ENCODE measurements around the gene RNF115.
"Not testable (repeated sequence)": the region's sequence is repeated elsewhere in the genome, so short reads cannot be mapped to it uniquely, and the experiment has no call there.

Gene RNF115

DNA sequence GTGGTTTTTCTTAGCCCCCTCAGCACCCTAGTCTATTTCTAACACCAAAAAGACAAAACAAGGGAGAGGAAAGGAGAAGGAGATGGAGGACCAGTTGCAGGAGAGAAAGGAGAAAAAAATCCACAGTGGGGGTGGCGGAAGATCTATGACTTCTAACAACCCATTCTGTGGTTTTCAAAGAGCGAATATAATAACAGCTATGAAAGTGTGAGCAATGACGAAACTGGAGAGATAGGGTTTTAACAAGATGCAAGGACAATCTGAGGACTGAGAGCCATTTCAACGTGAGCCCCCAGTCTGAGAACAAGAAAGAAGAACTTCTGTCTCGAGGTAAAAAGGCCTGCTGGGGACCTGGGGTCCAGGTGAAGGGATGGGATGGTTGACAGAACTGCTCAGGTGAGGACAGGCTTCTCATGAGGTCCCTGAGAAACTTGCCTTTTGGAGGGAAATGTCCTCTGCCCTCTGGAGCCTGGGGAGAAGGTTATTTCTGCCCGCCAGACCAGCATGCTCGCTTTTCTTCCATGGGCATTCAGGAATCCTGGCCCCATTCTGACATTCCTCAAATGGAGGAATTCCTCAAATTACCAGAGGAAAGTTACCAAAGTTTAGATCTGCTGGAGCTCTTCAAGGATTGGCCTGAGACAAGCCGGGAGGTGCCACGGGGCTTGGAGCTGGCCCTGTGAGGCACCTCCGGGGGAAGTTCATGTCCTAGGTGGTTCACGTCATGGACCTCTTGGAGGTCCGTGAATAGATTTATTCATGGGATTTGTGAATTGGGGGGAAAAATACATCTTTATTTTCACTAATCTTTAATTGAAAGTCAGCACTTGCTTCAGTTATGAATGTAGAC lies 104.4 kb downstream of the RNF115 start, which contains the start of gene CD160:
TSS of gene CD160 (plus strand) at position 270 of the 850 bp plus-strand sequence. CDS start 8,829 bp downstream, outside the sequence.
- no peaks in the 10 kb centered on the region for H3K36me3 Mint-ChIP-seq
- H3K27me3 Mint-ChIP-seq: peaks cover 30% of the 10 kb centered on the region
- DNase-seq: no peak
- CTCF ChIA-PET: interaction anchor here (1.3 to 1.5 kb wide), 3 partner anchors 8 to 86 kb away, joined by 3 to 4 read pairs (median 4); no protein-coding TSS in a partner anchor
- H3K27ac Mint-ChIP-seq: no peak within 1 kb of the TSS
- no peak within 1 kb of the TSS for H3K4me3 Mint-ChIP-seq
- no peaks in the 10 kb centered on the region for H3K9me3 Mint-ChIP-seq
- H3K4me1 Mint-ChIP-seq: peaks cover 17% of the 10 kb centered on the region

DNA sequence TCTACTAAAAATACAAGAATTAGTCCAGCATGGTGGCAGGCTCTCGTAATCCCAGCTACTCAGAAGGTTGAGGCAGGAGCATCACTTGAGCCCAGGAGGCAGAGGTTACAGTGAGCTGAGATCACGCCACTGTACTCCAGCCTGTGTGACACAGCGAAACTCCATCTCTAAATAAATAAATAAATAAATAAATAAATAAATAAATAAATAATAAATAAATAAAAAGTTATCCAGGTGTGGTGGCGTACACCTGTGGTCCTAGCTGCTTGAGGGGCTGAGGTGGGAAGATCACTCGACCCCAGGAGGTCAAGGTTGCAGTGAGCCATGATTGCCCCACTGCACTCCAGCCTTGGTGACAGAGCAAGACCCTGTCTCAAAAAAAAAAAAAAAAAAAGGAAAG lies 105.4 kb downstream of the RNF115 start:
- DNase-seq, H3K27ac Mint-ChIP-seq, H3K4me3 Mint-ChIP-seq, H3K36me3 Mint-ChIP-seq, H3K9me3 Mint-ChIP-seq: not testable (repeated sequence)
- CTCF ChIA-PET: interaction anchor here (1.3 kb wide), 1 partner anchor 26 kb away, joined by 4 read pairs; no protein-coding TSS in a partner anchor
- Mint-ChIP-seq H3K27me3 (peaks cover 30% of the 10 kb centered on the region), H3K4me1 (peaks cover 17% of the 10 kb centered on the region)

DNA sequence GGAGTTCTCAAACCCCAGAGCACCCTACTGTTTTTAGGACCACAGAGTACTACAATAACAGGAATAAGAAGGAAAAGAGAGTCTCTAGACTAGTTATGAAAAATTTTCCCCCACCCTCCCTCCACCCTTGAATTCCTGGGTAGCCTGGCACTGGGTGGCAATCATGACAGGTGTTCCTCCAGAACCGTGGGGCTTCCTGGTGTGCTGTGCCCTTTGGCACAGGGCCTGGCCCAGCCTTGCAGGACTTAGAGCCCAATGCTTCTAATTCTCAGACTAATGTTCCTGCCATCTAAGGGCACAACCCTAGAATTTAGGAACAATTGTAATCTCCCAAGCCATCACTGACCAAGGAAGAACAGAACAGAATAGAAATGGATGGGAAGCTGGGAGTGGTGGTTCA lies 106.1 kb downstream of the RNF115 start:
- H3K9me3 Mint-ChIP-seq: no peaks in the 10 kb centered on the region
- peaks cover 17% of the 10 kb centered on the region for H3K4me1 Mint-ChIP-seq
- no peak overlapping the region for H3K4me3 Mint-ChIP-seq
- H3K27ac Mint-ChIP-seq: no peak overlapping the region
- DNase-seq: no peak
- H3K27me3 Mint-ChIP-seq: peaks cover 30% of the 10 kb centered on the region
- H3K36me3 Mint-ChIP-seq: no peaks in the 10 kb centered on the region
- CTCF ChIA-PET: no interaction called here

DNA sequence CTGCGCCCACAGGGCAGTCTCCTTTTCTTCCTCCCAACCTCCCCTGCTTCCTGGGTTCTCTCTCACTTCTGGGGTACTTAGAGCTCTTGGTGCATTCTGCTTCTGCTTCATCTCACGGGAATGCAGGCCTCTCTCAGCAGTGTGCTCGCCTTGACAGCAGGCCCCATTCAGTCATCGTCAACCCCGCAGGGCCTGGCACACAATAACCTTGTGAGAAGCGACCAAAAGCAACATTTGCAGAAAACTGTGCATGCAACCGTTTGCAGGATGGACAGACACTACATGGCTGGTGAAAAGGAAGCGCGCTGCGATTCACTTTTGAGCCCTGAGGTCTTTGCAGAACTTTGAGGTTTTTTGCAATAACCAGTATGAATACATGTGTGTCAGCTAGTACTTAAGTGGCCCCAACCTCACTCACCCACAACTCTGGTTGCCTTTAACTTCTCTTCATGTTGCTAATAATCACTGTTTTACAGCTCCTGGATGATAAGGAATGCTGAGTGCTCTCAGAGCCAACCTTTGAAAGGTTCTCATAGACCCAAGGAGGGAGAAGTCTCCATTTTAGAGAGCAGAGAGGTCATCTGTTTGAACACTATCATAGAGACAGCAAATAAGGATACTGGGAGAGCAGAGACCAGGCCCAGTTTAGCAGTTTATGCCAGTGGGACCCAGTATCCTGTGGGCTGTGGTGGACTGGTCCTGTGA lies 107.1 kb downstream of the RNF115 start:
- H3K4me1 Mint-ChIP-seq: peaks cover 17% of the 10 kb centered on the region
- H3K36me3 Mint-ChIP-seq: no peaks in the 10 kb centered on the region
- peaks cover 30% of the 10 kb centered on the region for H3K27me3 Mint-ChIP-seq
- H3K27ac Mint-ChIP-seq: no peak overlapping the region
- CTCF ChIA-PET: no interaction called here
- no peak for DNase-seq
- no peaks in the 10 kb centered on the region for H3K9me3 Mint-ChIP-seq
- no peak overlapping the region for H3K4me3 Mint-ChIP-seq

DNA sequence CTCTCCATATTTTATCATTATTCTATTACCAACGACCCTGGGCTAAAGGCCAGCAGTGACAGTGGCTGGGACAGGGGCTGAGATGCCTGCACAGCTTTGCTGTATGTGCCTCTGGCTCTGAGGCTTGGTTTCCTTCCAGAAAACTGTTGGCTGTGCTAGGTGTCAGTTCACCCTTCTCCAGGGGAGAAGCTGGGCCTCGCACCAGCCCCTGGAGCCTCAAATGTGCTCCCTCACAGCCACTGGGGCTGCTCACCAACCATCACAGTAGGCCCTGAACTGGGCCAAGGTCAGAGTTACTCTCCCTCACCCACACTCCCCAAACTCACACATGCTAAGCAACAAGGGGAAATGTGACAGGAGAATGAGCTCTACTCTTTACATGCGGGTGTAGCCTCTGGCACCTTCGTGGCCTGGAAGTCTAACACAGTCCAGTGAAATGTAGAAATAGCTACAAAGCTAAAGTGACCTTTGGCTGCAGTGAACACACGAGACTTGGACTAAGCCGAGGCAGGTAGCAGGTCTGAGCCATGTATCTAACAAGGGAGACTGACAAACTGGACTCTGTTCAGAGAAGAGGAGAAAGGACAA lies 109.3 kb downstream of the RNF115 start:
- CTCF ChIA-PET: no interaction called here
- H3K4me3 Mint-ChIP-seq: no peak overlapping the region
- H3K4me1 Mint-ChIP-seq: peaks cover 6% of the 10 kb centered on the region
- no peaks in the 10 kb centered on the region for H3K9me3 Mint-ChIP-seq
- DNase-seq: no peak
- no peaks in the 10 kb centered on the region for H3K36me3 Mint-ChIP-seq
- H3K27me3 Mint-ChIP-seq: peaks cover 16% of the 10 kb centered on the region
- no peak overlapping the region for H3K27ac Mint-ChIP-seq

DNA sequence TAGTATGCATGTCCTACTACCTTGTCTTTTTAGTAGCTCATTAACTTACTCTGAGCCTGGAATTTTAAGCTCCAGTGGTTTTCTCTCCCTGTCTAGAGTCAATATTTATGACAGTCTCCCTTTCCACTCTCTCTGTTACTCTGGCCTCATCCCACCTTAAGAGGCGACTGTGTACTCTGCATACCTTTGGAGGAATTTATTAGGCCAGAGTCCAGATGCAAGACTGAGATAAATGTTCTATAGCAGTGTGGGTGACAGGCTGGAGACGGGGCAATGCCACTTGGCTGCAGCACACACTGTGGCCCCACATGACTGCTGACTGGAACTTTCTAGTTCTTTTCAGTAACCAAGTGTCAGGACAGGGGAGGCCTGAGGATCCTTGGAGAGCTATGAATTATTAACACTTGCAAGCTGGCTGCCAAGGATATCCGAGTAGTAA lies 112.7 kb downstream of the RNF115 start:
- no peak for DNase-seq
- no peak overlapping the region for H3K27ac Mint-ChIP-seq
- H3K36me3 Mint-ChIP-seq: no peaks in the 10 kb centered on the region
- H3K4me1 Mint-ChIP-seq: no peaks in the 10 kb centered on the region
- H3K4me3 Mint-ChIP-seq: no peak overlapping the region
- H3K9me3 Mint-ChIP-seq: no peaks in the 10 kb centered on the region
- H3K27me3 Mint-ChIP-seq: peaks cover 29% of the 10 kb centered on the region
- CTCF ChIA-PET: interaction anchor here (1.0 kb wide), 1 partner anchor 9 kb away, joined by 4 read pairs; the partner anchor contains the start of gene CD160

DNA sequence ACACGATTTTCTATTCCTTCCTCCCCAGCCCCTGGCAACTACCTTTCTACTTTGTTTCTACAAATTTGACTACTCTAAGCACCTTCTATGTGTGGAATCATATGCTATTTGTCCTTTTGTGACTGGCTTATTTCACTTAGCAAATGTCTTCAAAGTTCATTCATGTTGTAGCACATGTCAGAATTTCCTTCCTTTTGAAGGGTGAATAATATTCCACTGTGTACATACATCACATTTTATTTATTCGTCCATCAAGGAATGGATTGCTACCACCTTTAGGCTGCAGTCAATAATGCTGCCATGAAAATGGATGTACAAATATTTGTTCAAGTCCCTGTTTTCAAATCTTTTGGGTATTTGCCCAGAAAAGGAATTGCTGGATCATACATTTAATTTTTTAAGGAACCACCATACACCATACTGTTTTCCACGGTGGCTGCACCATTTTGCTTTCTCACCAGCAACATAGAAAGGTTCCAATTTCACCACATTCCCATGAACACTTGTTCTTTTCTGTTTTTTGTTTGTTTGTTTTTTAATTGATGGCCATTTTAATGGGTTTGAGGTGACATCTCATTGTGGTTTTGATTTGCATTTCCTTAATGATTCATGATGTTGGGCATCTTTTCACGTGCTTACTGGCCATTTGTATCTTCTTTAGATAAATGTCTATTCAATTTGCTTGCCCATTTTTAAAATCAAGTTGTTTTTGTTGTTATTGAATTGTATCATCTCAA lies 113.4 kb downstream of the RNF115 start:
- H3K4me1 Mint-ChIP-seq: no peaks in the 10 kb centered on the region
- H3K36me3 Mint-ChIP-seq: no peaks in the 10 kb centered on the region
- H3K27me3 Mint-ChIP-seq: peaks cover 29% of the 10 kb centered on the region
- H3K4me3 Mint-ChIP-seq: no peak overlapping the region
- no peaks in the 10 kb centered on the region for H3K9me3 Mint-ChIP-seq
- CTCF ChIA-PET: interaction anchor here (1.0 kb wide), 1 partner anchor 9 kb away, joined by 4 read pairs; the partner anchor contains the start of gene CD160
- H3K27ac Mint-ChIP-seq: no peak overlapping the region
- no peak for DNase-seq

DNA sequence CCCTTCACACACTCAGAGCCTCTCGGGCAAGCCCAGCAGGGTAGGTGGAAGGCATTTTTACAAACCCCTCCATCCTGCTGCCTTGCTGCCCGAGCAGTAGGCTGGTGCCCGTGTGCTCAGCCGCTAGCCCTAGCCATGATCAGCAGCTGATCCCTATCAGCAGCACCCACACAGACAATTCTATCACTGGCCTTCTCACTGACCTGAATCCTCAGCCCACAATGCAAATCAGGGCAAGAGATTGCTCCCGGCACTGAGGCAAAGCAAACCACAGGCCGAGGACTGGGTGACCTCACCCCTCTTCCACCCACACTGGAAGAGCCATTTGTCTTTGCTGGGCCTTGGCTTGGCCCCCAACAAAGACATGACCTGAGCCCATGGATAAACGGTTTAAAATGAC lies 115.8 kb downstream of the RNF115 start:
- Mint-ChIP-seq H3K4me3 (no peak overlapping the region), H3K27me3 (peaks cover 49% of the 10 kb centered on the region), H3K36me3 (no peaks in the 10 kb centered on the region), H3K4me1 (no peaks in the 10 kb centered on the region), H3K9me3 (no peaks in the 10 kb centered on the region), H3K27ac (no peak overlapping the region)
- CTCF ChIA-PET: no interaction called here
- DNase-seq: no peak

DNA sequence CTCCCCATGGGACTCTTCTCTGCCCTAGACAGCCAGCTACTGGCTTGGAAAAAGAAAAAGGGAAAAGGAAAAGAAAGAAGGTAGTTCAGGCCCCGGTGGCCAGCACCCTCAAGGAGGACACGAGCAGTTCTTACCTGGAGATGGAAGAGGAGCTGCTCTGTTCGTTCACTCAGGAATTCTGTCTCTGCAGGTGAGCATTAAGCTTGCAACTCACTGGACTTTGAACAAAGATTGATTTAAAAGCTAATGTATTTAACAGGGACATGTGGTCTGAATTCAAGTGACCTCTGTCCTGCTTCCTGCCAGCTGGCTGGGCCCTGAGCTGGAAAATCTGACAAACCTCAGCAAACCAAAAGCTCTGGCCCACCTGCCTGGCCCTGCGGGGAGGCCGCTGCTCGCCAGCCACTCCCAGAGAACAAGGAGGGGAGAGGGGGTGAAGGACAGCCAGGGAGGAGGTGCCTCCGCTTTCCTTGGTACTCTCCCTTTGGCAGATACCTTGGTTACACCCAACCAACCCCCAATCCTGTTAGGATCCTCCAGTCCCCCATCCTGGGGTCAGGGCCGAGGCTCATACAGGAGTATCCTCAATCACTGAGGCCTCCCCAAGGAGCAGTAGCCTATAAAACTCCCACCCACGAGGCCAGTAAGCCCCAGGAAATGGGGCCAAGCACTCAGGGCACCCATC lies 116.6 kb downstream of the RNF115 start, which contains the start of gene PDZK1:
TSS of gene PDZK1 (minus strand) at position 186 of the 685 bp plus-strand sequence. CDS start 19,347 bp downstream, outside the sequence.
- Mint-ChIP-seq H3K27me3 (peaks cover 49% of the 10 kb centered on the region), H3K36me3 (no peaks in the 10 kb centered on the region), H3K4me1 (no peaks in the 10 kb centered on the region), H3K9me3 (no peaks in the 10 kb centered on the region), H3K27ac (no peak within 1 kb of the TSS), H3K4me3 (no peak within 1 kb of the TSS)
- DNase-seq: no peak
- CTCF ChIA-PET: no interaction called here

DNA sequence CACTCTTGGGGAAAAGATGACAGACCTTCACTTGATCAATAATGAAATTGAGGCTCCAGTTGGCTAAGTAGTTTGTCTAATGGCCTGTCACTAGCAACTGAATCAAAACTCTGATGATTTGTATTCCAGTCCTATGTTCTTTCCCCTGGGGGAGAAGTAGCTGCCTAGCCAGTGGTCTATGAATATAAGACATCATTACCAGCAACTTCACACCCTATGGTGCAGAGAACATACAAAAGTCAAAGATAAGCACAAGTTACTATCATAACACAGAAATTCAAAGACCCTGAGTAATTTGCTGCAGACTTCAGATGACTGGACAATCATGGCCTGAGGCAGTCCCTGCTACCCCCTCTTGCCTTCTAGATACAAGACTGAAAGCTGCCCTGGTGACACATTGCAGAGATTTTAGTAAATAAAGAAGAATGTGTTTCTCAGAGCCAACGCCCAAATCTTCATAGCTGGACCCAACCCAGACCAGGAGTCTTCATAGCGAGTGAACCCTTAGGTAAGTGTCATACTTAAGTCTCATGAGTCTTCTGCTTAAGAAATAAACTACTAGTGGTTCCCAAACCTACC lies 117.7 kb downstream of the RNF115 start:
- Mint-ChIP-seq H3K4me3 (no peak overlapping the region), H3K36me3 (no peaks in the 10 kb centered on the region), H3K4me1 (no peaks in the 10 kb centered on the region), H3K27me3 (peaks cover 47% of the 10 kb centered on the region), H3K27ac (no peak overlapping the region), H3K9me3 (no peaks in the 10 kb centered on the region)
- DNase-seq: no peak
- CTCF ChIA-PET: no interaction called here

DNA sequence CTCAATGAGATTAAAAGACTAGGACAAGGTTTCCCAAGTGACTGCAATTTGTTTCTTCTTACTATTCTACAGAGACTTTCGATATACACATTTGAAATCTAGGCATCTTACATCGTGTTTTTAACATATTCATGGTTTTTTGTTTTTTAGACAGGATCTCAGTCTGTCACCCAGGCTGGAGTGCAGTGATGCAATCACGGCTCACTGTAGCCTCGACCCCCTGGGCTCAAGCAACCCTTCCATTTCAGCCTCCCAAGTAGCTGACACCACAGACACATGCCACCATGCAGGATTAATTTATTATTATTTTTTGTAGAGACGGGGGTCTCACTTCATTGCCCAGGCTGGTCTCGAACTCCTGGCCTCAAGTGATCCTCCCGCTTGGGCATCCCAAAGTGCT lies 118.3 kb downstream of the RNF115 start:
- H3K27ac Mint-ChIP-seq: no peak overlapping the region
- CTCF ChIA-PET: interaction anchor here (2.7 kb wide), 1 partner anchor 15 kb away, joined by 8 read pairs; no protein-coding TSS in a partner anchor
- H3K27me3 Mint-ChIP-seq: peaks cover 46% of the 10 kb centered on the region
- no peak for DNase-seq
- H3K36me3 Mint-ChIP-seq: no peaks in the 10 kb centered on the region
- no peak overlapping the region for H3K4me3 Mint-ChIP-seq
- no peaks in the 10 kb centered on the region for H3K4me1 Mint-ChIP-seq
- no peaks in the 10 kb centered on the region for H3K9me3 Mint-ChIP-seq

DNA sequence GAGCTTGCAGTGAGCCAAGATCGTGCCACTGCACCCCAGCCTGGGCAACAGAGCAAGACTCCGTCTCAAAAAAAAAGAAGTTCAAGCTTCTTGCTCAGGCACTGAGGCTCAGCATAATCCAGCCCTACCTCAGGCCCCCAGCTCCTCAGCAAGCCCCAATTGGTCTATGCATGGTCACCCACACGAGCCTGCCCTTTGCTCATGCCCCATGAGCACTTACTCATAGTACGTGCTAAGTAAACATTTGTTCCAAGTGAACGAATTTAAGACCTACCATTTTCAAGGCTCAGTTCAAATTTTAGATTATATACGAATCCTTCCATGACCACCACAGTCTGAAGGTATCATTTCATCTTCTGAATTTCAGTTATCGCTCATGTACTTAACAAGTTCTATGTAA lies 121.1 kb downstream of the RNF115 start:
- Mint-ChIP-seq H3K36me3 (no peaks in the 10 kb centered on the region), H3K27me3 (peaks cover 58% of the 10 kb centered on the region), H3K4me3 (no peak overlapping the region), H3K4me1 (no peaks in the 10 kb centered on the region), H3K9me3 (no peaks in the 10 kb centered on the region), H3K27ac (no peak overlapping the region)
- no peak for DNase-seq
- CTCF ChIA-PET: interaction anchor here (2.7 kb wide), 1 partner anchor 18 kb away, joined by 8 read pairs; no protein-coding TSS in a partner anchor

DNA sequence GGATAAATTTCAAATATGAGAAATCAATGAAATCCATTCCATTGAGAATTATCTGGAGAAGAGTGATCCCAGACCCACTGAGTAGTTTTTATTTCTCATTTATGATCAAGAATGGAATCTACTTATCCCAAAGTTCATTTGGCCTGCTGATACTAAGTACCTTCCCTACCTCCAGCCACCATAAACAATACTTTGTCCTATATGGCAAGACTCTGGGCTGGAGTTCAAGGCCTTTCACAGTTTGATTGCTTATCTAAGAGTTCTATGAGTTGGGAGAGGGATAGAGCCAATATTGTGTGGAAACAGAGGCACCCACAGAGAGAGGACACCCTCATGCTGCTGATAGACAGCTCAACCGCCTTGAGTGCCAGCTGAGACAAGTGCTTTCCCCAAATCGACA lies 121.8 kb downstream of the RNF115 start:
- DNase-seq: no peak
- Mint-ChIP-seq H3K4me1 (no peaks in the 10 kb centered on the region), H3K4me3 (no peak overlapping the region), H3K27me3 (peaks cover 54% of the 10 kb centered on the region), H3K36me3 (no peaks in the 10 kb centered on the region), H3K9me3 (no peaks in the 10 kb centered on the region), H3K27ac (no peak overlapping the region)
- CTCF ChIA-PET: no interaction called here
